T-helper 2 cell treated with Interferon-gamma antibody and Interleukin-4, amounts not matched to agents 100 ng/mL and 5 ng/mL, for 36 hours (primary cell): ENCODE data around the gene EIF4E1B. TPM values are rescaled to one million over a fixed set of nuclear protein-coding genes. Genes with fewer than 3 reads are reported as not detected.

Experiments
- intact Hi-C: fragments of 100-400 bp; cut with micrococcal nuclease; formaldehyde crosslinking; loops from one replicate; pipeline ENCODE4 v1.15.1; 2023
- total RNA-seq: library from RNA; stranded (reverse); gene quantifications from 2 replicates; pipeline ENCODE4 v1.2.3, GENCODE V29; 2022

Gene EIF4E1B
- total RNA-seq, 1 donor from 2014 or later: not detected

DNA sequence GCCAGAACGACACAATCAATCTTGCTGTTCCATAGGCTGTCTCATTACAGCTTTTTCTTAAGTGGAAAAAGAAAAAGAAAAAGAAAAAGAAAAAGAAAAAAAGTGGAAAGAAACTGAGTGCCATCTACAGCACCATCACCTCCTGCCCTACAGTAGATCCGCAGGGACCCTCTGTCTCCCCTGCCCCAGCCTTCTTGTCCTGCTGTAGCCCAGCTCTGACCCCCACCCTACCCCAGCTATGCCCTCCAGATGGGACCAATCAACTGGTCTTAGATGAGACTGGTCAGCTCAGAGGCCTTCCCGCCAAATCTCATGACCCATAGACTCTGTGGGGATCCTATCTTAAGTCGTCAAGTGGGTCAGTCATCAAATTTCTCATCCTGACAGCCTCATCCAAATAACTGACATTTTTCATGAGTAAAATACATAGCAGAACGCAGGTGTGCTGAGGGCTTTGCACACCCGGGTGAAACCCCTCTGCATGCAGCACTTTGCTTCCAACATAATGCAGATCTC is 51.6 kb downstream of the EIF4E1B start:
- intact Hi-C loops: no loop called here

DNA sequence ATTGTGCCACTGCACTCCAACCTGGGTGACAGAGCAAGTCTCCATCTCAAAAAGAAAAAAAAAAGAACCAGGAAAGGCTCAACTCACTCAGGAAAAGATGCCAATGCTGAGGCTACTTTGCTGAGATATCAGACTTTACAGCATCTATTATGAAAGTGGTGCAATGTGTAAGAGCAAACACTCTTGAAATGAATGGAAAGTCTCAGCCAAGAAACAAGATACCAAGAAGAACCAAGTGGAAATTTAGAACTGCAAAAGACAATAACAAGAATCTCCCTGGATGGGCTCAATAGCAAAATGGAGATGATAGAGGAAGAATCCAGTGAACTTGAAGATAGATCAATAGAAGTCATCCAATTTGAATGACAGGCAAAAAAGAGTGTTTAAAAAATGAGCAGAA is 54.5 kb downstream of the EIF4E1B start:
- intact Hi-C loops: no loop called here

DNA sequence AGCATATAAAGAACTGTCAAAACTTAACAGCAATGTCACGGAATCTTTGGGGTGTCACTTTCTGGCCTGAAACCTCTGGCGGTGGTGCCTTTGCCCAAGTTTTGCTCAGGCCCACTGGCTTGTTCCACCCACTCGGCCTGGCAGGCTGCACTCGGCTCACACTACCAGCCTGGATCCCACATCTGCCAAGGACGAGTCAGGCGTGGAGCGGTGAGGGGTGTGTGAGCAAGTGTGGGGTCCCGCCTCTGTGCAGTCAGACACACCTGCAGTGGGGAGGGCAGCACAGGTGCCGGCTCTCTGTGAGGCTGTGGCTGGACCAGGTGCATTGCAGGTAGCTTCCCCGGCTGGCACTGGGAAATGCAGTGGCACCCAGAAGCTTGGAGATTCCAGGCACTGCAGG is 56.8 kb downstream of the EIF4E1B start:
- intact Hi-C loops: no loop called here

DNA sequence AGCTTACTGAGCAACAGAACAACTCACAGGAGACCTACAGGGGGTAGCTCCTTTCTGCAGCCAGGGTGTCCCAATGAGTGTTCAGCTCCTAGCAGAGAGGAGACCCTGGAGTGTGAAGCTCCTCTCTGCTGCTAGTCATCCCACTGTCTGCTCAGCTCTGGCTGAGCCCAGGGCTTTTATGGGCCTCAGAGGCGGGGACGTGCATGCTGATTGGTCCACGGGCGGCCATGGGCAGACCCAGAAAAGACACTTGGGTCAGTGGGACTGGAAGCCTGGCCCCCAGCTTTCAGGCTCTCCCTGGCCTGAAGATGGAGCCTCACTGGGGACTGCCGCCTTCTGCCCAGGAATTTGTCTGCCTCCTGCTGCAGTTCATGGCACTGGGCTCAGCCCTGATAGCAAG is 57.4 kb downstream of the EIF4E1B start:
- intact Hi-C loops: no loop called here

DNA sequence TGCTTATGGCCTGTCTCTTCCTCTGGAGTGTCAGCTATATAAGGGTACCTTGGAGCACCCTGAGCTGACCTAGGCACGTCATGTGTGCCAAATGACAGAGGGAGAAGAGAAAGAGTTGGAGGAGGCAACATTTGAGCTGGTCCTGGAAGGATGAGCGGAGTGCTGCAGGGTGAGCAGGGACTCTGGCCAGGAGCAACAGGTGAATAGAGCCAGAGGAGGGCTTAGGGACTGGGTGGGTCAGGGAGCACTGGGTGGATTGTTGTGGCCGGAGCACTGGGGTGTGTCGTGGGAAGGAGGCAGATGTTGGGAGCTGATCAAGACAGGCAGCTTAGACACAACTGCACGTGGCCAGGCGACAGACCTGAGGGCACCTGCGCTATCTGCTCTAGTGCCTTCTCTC is 60.4 kb downstream of the EIF4E1B start:
- intact Hi-C loops: no loop called here

DNA sequence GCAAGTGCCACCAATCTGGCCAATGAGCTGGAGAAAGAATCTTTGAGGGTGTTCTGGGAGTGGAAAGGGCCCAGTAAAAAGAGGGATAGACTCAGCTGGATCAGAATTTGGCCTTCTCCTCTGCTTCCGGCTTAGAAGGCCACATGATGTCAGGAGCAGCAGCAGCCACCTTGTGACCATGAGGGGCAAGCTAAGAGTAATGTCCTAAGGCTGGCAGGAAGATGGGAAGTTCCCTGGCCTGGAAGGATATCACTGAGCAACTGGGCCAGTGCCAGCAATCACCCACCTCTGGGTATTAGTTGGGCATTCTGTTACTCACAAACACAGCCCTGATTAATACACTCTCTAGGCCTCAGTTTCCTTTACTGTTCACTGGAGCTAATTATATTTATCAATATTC is 61.0 kb downstream of the EIF4E1B start:
- intact Hi-C loops: no loop called here

DNA sequence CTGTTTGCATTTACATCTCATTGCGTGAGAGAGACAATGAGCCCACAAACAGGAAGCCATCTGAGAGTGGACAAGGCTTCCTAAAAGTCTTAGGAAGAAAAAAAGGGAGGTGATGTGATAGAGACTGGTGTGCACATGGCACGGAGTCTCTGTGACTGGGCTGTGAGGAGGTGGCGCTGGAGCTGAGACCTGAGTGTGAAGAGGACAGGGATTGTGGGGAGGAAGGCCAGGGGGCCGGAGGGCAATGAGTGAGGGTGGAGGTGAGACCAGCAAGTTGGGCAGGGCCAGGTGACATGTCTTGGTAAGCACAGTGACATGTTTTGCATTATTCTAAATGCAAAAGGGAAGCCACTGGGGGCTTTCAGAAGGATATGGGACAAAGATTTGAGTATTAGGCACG is 61.9 kb downstream of the EIF4E1B start:
- intact Hi-C loops: no loop called here

DNA sequence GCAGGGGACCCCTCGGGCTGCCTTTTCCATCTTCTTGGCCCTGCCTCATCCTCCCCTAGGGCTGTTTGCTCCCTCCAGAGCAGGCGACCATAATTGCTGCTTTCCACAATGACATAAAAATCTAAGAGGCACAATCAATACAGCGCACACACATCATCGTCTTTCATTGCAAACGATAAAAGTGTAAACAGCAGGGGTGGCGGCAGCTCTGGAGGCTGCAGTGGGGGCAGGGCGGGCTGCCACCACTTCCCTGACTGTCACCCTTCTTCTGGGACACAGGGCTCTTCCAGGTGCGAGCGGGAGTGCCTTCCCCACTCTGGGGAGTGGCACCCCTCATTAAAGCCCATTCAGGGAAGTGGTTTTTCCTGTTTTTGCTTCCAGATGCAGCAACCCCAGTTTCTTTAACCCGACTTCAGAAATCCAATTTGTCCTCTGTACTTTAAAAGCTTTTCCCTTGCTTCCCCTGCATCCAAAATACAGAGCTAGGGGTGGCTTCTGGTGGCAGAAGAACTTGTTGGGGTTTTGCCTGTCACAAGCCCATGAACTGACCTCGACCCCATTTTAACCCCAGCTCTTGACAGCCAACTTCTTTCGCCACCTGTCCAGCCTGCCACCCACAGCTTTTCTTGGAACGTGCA is 62.5 kb downstream of the EIF4E1B start:
- intact Hi-C loops: no loop called here

DNA sequence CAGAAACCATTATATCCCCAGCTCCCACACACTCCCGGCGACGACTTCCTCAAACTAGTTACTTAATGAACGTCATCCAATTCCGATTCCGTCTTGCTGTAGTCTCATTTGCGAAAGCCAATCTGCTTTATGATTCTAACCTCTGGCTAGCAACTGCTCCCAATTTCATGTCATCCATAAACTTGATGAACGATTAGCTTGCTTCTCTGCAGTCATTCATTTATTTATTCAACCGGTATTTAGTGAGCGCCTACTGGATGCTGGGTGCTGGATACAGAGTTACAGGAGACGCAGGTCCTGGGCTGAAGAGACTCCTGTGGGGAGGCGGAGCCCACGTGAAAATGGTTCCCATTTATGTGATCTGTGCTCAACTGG is 63.0 kb downstream of the EIF4E1B start:
- intact Hi-C loops: no loop called here

DNA sequence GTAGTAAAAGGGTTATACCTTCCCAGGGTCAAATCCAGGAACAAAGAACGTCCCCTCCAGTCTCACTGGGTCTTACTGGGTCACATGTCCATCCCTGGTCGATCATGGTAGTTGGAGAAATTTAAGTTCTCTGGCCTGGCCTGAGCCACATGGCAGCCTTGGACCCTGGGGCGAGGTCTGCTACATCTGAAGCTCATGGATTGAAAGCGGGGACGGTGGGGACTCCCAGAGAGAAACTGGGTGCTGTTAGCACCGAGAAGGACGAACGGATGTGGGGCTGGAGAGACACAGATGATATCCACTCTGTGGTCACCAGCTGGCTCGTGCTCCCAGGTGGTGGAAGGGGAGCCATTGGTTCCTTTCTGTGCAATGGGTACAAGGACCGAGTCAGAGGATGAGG is 63.7 kb downstream of the EIF4E1B start:
- intact Hi-C loops: no loop called here

DNA sequence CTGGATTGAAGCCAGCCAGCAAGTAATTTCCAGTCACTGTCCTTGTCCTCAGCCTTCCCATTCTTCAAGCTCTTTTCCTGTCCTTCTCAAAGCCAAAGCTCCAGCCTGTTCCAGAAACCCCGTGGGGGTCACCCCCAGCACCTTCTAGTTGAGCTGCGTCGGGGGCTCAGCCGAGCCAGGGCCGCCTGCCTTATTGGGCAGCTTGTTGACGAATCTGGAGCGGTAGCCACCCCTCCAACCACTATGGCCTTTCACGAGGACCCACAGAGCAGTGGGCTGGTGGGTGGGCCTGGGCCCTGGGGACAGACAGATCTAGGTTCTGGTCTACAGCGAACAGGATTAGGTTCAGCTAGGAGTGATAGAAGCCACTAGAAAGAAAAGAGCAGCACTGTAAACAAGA is 64.2 kb downstream of the EIF4E1B start:
- intact Hi-C loops: no loop called here

DNA sequence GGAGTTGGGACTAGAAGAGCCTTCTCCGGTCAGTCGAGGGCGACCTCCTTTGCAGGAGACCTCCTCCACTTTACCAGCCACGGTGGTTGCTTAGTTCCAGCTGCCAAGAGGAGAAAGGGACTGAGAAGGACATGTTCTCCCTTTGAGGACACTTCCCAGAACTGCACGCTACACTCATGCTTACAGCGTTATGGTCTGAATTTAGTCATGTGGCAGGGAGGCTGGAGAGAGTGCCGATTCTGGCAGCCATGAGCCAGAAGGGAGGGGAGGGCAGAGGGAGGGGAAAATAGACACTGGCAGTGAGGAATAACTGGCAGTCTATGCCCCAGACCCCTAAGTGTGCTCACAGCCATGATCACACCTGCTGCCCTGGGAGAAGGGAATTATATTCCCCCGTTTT is 64.6 kb downstream of the EIF4E1B start:
- intact Hi-C loops: no loop called here

Other genes with a start within 250 kb of the EIF4E1B start
- 40.2 and 47.8 TPM in 2 replicates for gene NOP16, start 242.1 kb upstream of the EIF4E1B start, total RNA-seq
- 105 and 111 TPM in 2 replicates for gene HIGD2A, start 241.9 kb upstream of the EIF4E1B start, total RNA-seq
- 63.9 and 71.9 TPM in 2 replicates for gene CLTB, start 214.1 kb upstream of the EIF4E1B start, total RNA-seq
- 39.2 and 42.5 TPM in 2 replicates for gene FAF2, start 182.3 kb upstream of the EIF4E1B start, total RNA-seq
- gene RNF44, start 93.3 kb upstream of the EIF4E1B start, total RNA-seq: 105 and 107 TPM in 2 replicates
- gene CDHR2, start 81.3 kb upstream of the EIF4E1B start, total RNA-seq: 1.1 and 1.7 TPM in 2 replicates
- 2.1 and 2.4 TPM in 2 replicates for gene GPRIN1, start 20.5 kb upstream of the EIF4E1B start, total RNA-seq
- not detected in 2 replicates for gene SNCB, start 141 bp upstream of the EIF4E1B start, total RNA-seq
- 39.8 and 42.8 TPM in 2 replicates for gene TSPAN17, start 16.8 kb downstream of the EIF4E1B start, total RNA-seq
- gene UNC5A, start 179.9 kb downstream of the EIF4E1B start, total RNA-seq: not detected in 2 replicates